Measurements from ENCODE around the gene TNFAIP8L1.

The TNFAIP8L1 gene

DNA sequence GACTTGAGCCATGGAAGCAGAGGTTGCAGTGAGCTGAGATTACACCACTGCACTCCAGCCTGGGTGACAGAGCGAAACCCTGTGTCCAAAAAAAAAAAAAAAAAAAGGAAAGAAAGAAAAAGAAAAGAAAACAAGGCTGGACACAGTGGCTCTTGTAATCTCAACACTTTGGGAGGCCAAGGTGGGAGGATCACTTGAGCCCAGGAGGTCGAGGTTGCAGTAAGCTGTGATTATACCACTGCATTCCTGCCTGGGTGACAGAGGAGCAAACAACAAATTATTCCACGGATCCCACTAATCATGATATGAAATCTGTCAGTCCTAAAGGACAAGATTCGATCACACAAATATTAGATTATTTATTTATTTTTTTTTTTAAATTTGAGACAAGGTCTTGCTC, 33.9 kb downstream of the TNFAIP8L1 start:
- Histone ChIP-seq H3K79me2 (ENCODE audit: low read length) (peaks cover 19% of the 10 kb centered on the region), H3K9ac (ENCODE audit: low read length) (no peak overlapping the region), H3K4me3 (ENCODE audit: low read length) (no peak overlapping the region), H3K27me3 (replicated peaks; ENCODE audit: insufficient read depth, low read length) (no peaks in the 10 kb centered on the region), H4K20me1 (ENCODE audit: insufficient read depth, low read length) (no peaks in the 10 kb centered on the region), H3K36me3 (replicated peaks; ENCODE audit: insufficient read depth, low read length) (0 out of 2 replicates have a peak, but pooled peaks cover 2% of the 10 kb centered on the region), H3F3A (ENCODE audit: insufficient read depth, low read length) (peaks cover 16% of the 10 kb centered on the region; the same call in 1 of the 2 replicates), H3K4me1 (ENCODE audit: low read length) (peaks cover 7% of the 10 kb centered on the region; the same call in 1 of the 2 replicates), H3K27ac (ENCODE audit: low read length) (no peak overlapping the region), H3K4me2 (ENCODE audit: low read depth, low read length) (no peak overlapping the region), H2AFZ (ENCODE audit: low read length) (no peak overlapping the region), H3K9me2 (replicated peaks; ENCODE audit: insufficient read depth, low read length) (no peaks in the 10 kb centered on the region), H3K9me3 (replicated peaks; ENCODE audit: insufficient read depth, low read length) (no peaks in the 10 kb centered on the region)
- DNase-seq, result no peak
- TF ChIP-seq EZH2 (optimal IDR thresholded peaks at IDR 0.05; ENCODE audit: low read depth, low read length) (no peak), CTCF (IDR thresholded peaks at IDR 0.05; ENCODE audit: low read length) (no peak), EZH2phosphoT487 (IDR thresholded peaks at IDR 0.05; ENCODE audit: low read length) (no peak)

DNA sequence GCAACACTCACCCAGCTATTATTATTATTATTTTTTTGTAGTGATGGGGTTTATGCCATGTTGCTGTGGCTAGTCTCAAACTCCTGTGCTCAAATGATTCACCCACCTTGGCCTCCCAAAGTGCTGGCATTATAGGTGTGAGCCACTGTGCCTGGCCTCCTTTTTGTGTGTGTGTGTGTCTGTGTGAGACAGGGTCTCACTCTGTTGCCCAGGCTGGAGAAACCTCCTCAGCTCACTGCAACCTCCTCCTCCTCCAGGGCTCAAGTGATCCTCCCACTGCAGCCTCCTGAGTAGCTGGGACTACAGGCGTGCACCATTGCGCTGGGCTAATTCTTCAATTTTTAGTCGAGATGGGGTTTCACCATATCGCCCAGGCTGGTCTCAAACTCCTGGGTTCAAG, 34.4 kb downstream of the TNFAIP8L1 start:
- Histone ChIP-seq H3K4me2 (ENCODE audit: low read depth, low read length) (no peak overlapping the region), H3K27me3 (replicated peaks; ENCODE audit: insufficient read depth, low read length) (no peaks in the 10 kb centered on the region), H3K9me3 (replicated peaks; ENCODE audit: insufficient read depth, low read length) (no peaks in the 10 kb centered on the region), H3F3A (ENCODE audit: insufficient read depth, low read length) (peaks cover 16% of the 10 kb centered on the region; the same call in 1 of the 2 replicates), H3K9ac (ENCODE audit: low read length) (no peak overlapping the region), H3K9me2 (replicated peaks; ENCODE audit: insufficient read depth, low read length) (no peaks in the 10 kb centered on the region), H4K20me1 (ENCODE audit: insufficient read depth, low read length) (no peaks in the 10 kb centered on the region), H3K36me3 (replicated peaks; ENCODE audit: insufficient read depth, low read length) (no peaks in the 10 kb centered on the region), H3K79me2 (ENCODE audit: low read length) (peaks cover 14% of the 10 kb centered on the region), H2AFZ (ENCODE audit: low read length) (no peak overlapping the region), H3K4me1 (ENCODE audit: low read length) (peaks cover 7% of the 10 kb centered on the region; the same call in 1 of the 2 replicates), H3K4me3 (ENCODE audit: low read length) (no peak overlapping the region), H3K27ac (ENCODE audit: low read length) (no peak overlapping the region)
- no peak for DNase-seq
- TF ChIP-seq EZH2 (optimal IDR thresholded peaks at IDR 0.05; ENCODE audit: low read depth, low read length) (no peak), CTCF (IDR thresholded peaks at IDR 0.05; ENCODE audit: low read length) (no peak), EZH2phosphoT487 (IDR thresholded peaks at IDR 0.05; ENCODE audit: low read length) (no peak)

- Histone ChIP-seq H3K9me3 (replicated peaks; ENCODE audit: insufficient read depth, low read length) (no peaks in the 10 kb centered on the region), H3K4me3 (ENCODE audit: low read length) (no peak overlapping the region), H4K20me1 (ENCODE audit: insufficient read depth, low read length) (no peaks in the 10 kb centered on the region; the same call in 1 of the 2 replicates), H2AFZ (ENCODE audit: low read length) (no peak overlapping the region), H3F3A (ENCODE audit: insufficient read depth, low read length) (peaks cover 16% of the 10 kb centered on the region; the same call in 1 of the 2 replicates), H3K4me2 (ENCODE audit: low read depth, low read length) (no peak overlapping the region), H3K79me2 (ENCODE audit: low read length) (no peaks in the 10 kb centered on the region), H3K9ac (ENCODE audit: low read length) (no peak overlapping the region), H3K4me1 (ENCODE audit: low read length) (no peaks in the 10 kb centered on the region), H3K27ac (ENCODE audit: low read length) (no peak overlapping the region), H3K27me3 (replicated peaks; ENCODE audit: insufficient read depth, low read length) (no peaks in the 10 kb centered on the region), H3K36me3 (replicated peaks; ENCODE audit: insufficient read depth, low read length) (no peaks in the 10 kb centered on the region), H3K9me2 (replicated peaks; ENCODE audit: insufficient read depth, low read length) (no peaks in the 10 kb centered on the region)
- DNase-seq, result no peak
- no peak for TF ChIP-seq CTCF (IDR thresholded peaks at IDR 0.05; ENCODE audit: low read length)
- no peak for TF ChIP-seq EZH2 (optimal IDR thresholded peaks at IDR 0.05; ENCODE audit: low read depth, low read length)
- no peak for TF ChIP-seq EZH2phosphoT487 (IDR thresholded peaks at IDR 0.05; ENCODE audit: low read length)
Observed at GRCh38 chr19:4675346-4675745, 36.0 kb downstream of the TNFAIP8L1 start.
